Fibroblast of the aortic adventitia (primary cell): ENCODE data around the gene PRKAG2. TPM values are rescaled to one million over a fixed set of nuclear protein-coding genes. Genes with fewer than 3 reads are reported as not detected.
A peak's percentile ranks its signal among the peaks of the same experiment; 100 is the strongest.

Experiments used
- DNase-seq: peaks from one replicate; pipeline ENCODE4 v3.0.0-alpha.2; 2010; ENCODE audit warnings: low read depth
- H3K4me3 ChIP-seq: 2 replicates; pipeline ENCODE4 v1.5.1; 2011; ENCODE audit warnings: low read depth, mild to moderate bottlenecking, control low read depth, low read length, moderate library complexity
- total RNA-seq: library from RNA; depleted of rRNA; stranded (reverse); fragments of >200 nt; gene quantifications from 2 replicates; pipeline ENCODE4 v1.2.3, GENCODE V29; 2012; ENCODE audit warnings: low replicate concordance
- TF ChIP-seq, protein P1 (sequence below): IDR thresholded peaks from 2 replicates; pipeline ENCODE4 v1.5.1; 2011; ENCODE audit warnings: mild to moderate bottlenecking, low read length, control low read depth, inconsistent platforms; ENCODE audit not compliant: insufficient read depth

Gene PRKAG2
- total RNA-seq, 1 donor: 10.0 TPM

DNA sequence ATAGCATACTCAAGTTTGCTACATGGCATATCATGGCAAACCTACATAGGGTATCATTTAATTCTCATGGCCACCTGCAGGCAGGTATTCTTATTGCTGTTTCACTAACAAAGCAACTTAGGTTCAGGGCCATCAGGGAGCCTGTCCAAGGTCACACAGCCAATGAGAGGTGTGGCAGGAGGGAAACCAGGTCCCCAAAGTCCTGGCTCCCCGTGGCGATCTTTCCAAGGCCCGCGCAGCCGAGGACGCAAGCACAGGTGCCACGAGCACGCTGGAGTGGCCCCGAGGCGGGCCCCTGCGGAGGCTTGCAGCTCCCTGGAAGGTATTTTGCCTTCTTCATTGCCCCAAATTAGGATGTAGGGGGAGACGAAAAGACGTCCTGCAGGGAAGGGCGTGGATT is 20.8 kb downstream of the PRKAG2 start:
- TF ChIP-seq, protein P1, sequence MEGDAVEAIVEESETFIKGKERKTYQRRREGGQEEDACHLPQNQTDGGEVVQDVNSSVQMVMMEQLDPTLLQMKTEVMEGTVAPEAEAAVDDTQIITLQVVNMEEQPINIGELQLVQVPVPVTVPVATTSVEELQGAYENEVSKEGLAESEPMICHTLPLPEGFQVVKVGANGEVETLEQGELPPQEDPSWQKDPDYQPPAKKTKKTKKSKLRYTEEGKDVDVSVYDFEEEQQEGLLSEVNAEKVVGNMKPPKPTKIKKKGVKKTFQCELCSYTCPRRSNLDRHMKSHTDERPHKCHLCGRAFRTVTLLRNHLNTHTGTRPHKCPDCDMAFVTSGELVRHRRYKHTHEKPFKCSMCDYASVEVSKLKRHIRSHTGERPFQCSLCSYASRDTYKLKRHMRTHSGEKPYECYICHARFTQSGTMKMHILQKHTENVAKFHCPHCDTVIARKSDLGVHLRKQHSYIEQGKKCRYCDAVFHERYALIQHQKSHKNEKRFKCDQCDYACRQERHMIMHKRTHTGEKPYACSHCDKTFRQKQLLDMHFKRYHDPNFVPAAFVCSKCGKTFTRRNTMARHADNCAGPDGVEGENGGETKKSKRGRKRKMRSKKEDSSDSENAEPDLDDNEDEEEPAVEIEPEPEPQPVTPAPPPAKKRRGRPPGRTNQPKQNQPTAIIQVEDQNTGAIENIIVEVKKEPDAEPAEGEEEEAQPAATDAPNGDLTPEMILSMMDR: no peak

DNA sequence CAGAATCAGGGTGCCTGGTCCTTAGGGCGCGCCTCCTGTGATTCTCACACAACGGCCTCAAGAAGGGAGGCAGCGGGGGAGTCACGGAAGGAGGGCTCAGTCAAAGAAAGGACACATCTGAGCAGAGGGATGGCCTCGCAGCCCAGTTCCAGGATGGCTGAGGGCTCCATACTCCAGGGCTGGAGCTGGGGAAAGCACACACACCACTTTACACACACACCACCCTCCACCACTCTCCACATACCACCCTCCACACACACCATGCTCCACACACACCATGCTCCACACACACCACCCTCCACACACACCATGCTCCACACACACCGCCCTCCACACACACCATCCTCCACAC is 22.2 kb downstream of the PRKAG2 start:
- H3K4me3 ChIP-seq: no peak overlapping the region
- TF ChIP-seq, protein P1: no peak
- DNase-seq: no peak

More for the DNA sequence above, 20.8 kb downstream of the PRKAG2 start:
- DNase-seq: no peak
- H3K4me3 ChIP-seq: no peak overlapping the region

DNA sequence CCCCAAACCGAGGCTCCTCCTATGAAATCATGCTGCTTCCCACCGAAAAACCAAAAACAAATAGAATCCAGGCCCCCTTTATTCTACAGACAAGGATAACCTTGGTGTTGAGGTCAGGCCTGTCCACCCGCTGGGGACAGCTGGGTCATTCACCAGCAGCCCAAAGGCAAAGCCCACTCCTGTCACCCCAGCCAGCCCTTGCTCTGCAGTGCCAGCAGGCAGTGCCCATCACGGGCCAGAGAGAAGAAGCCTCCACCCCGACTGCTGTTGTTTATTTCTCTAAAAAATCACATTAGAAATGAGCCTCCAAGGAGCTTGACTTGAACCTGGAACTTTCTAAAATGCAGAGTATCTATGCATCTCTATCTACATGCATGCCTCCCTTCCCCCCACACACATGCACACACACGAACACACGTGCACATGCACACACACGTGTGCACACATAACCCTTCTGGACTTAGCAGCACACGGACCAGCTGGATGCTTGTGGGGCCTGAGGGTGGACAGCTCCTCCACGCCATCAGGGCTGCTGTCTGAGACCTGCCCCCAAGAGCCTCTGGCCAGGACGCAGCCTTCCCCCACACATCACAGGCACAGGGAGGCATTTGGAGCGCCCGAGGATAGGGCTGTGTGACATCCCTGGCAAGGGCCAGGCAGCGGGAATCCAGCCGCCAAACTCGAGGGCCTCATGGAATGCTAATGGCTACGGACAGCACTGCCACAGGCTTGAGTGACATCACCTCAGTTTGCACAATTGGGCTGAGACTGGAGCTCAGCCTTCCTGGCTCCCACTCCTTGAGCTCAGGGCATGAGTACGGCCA is 22.8 kb downstream of the PRKAG2 start:
- no peak for DNase-seq
- no peak overlapping the region for H3K4me3 ChIP-seq

DNA sequence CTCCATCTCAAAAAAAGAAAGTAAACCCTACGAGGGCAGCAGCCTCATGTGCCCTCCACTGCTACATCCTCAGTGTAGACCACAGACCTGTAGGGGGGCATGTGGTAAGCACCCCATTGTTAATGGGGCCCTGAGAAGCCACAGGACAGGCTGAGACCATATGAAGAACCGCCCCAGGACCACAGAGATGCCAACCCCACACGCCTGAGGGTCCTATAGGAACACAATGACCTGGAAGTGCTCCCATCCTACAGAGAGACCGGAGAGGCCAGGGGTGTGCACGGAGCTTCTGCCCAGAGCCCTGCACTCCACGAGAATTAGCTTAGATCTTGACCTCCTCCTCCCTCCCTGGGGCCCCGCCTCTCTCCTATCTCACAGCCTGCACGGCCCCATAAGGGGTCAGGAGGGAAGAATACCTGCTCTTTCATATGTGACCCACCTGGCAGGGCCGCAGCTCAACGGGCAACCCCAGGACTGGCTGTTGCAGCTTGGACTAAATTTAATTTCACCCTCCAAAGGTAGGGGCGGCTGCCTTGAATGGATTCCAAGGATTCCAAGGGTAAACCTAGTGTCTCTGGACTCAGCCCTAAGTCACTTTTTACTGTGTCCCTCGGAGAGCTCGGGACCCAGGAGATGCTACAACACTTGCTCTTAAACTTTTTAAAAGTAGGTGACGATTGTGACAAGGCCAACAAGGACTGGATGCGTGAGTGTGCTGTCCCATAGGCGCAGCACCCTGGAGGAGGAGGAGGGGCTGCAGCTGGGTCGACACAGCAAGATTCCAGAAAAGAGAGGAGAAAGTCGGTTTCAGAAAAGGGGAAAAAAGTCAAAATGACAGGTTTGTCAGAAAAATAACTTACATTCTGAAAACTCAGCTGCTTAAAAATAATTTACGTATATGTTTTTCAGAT is 24.2 kb downstream of the PRKAG2 start:
- TF ChIP-seq, protein P1: no peak
- no peak for DNase-seq
- no peak overlapping the region for H3K4me3 ChIP-seq

More for the DNA sequence above, 22.8 kb downstream of the PRKAG2 start:
- TF ChIP-seq, protein P1: no peak

DNA sequence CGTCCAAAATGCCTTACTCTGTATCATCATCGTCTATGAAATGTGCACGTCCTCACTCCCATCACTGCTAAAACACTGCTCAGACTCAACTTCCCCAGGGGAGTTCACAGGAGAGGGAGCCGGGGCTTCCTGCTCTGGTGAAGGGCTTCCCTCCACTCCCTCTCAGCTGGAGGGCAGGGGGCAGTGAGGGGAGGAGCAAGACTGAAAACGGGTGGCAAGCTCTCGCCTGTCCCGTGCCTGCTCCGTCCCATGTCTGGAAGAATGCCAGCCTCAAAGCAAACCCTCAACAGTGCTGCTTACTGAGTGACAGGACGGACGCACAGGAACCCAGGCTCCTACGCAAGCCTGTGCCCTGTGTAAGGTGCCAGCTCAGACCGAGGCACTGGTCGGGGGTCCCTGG is 25.1 kb downstream of the PRKAG2 start:
- H3K4me3 ChIP-seq: no peak overlapping the region
- DNase-seq: no peak
- TF ChIP-seq, protein P1: no peak

DNA sequence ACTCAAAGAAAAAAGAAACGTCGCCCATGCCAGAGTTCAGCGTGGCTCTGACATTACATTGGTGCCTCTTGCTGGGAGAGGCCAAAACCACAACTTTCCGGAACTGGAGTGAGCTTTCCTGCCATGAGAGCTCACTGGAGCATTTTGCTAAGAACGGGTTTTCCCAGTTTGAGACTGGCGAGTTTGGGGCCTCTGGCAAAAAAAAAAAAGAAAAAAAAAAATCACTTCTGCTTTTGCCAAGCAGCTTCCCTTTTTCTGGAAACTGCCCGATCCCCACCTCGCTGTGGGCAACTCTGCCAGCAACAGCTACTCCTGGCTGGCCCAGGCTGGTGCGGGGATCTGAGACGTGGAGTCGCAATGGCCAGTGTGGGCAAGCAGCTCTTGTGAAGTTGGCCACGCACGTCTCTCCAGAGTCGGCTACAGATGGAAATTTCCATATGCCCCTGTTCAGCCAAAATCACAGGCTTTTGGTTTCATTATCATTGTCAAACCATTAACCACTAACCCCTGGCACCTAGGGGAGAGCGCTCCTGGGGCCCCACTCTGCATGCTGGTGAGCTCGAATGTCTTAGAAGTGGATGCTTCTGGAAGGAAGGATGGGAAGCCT is 25.7 kb downstream of the PRKAG2 start:
- TF ChIP-seq, protein P1: no peak
- peak; percentile 21 for DNase-seq
- H3K4me3 ChIP-seq: no peak overlapping the region
